ENCODE measurements around the gene PKHD1. TPM values are rescaled to one million over a fixed set of nuclear protein-coding genes. Genes with fewer than 3 reads are reported as not detected.
"Not testable (repeated sequence)": the region's sequence is repeated elsewhere in the genome, so short reads cannot be mapped to it uniquely, and the experiment has no call there.

Gene PKHD1
- total and polyA plus RNA-seq, 2 donors (not counting 1 experiment from before 2014, with no cell fraction given): not detected

- H3K9me3 Mint-ChIP-seq (ENCODE audit: insufficient read depth): no peaks in the 10 kb centered on the region
- Histone ChIP-seq H3K9me3 (ENCODE audit: control extremely low read depth in 1 of 3, control insufficient read depth in 2 of 3, insufficient read depth in 1 of 3, low read length in 2 of 3) (peaks cover 0 to 5% (median 0%) of the 10 kb centered on the region in 3 donors), H3K4me1 (ENCODE audit: control insufficient read depth in 2 of 2, insufficient read depth in 2 of 2, low read length in 2 of 2) (no peaks in the 10 kb centered on the region), H3K27me3 (replicated peaks in 1 of 4; ENCODE audit: control extremely low read depth in 1 of 4, control insufficient read depth in 3 of 4, insufficient read depth in 4 of 4, low read length in 3 of 4) (no peaks in the 10 kb centered on the region), H3K9ac (ENCODE audit: low read length) (no peak overlapping the region), H4K20me1 (ENCODE audit: control insufficient read depth, insufficient read depth, low read length, poor library complexity, severe bottlenecking) (no peaks in the 10 kb centered on the region), H3K79me2 (ENCODE audit: control insufficient read depth, insufficient read depth, low read length) (no peaks in the 10 kb centered on the region), H3K4me3 (ENCODE audit: control extremely low read depth in 1 of 5, extremely low read depth in 1 of 5, insufficient read depth in 1 of 5, low read depth in 2 of 5, low read length in 4 of 5) (no peak overlapping the region), H3K27ac (ENCODE audit: low read length in 2 of 2) (no peak overlapping the region), H3K36me3 (replicated peaks in 1 of 2; ENCODE audit: control extremely low read depth in 1 of 2, control insufficient read depth in 1 of 2, extremely low read depth in 1 of 2, insufficient read depth in 2 of 2, low read length in 1 of 2) (no peaks in the 10 kb centered on the region), H3K4me2 (replicated peaks; ENCODE audit: low read depth, low read length, poor library complexity, severe bottlenecking) (no peak overlapping the region), H2AFZ (ENCODE audit: insufficient read depth, low read depth, low read length, poor library complexity, severe bottlenecking) (no peak overlapping the region)
- CTCF ChIA-PET: no interaction called here
- intact Hi-C loops (cut with micrococcal nuclease): no loop called here
- no peak overlapping the region for H3K27ac Mint-ChIP-seq
- H3K27me3 Mint-ChIP-seq: peaks cover 3% of the 10 kb centered on the region
- POLR2A ChIA-PET: no interaction called here
- H3K4me1 Mint-ChIP-seq: no peaks in the 10 kb centered on the region
- ATAC-seq (ENCODE audit: low read depth) (no peak), DNase-seq (no peak)
- H3K4me3 Mint-ChIP-seq: no peak overlapping the region
- no CpG with 5 or more reads among the region's 5 CpGs for WGBS (ENCODE audit: insufficient coverage)
- TF ChIP-seq EZH2 (IDR thresholded peaks at IDR 0.05; ENCODE audit: borderline replicate concordance, insufficient read depth, low read depth, low read length, poor library complexity, severe bottlenecking) (no peak), CTCF (IDR thresholded peaks at IDR 0.05) (no peak)
Measured at GRCh38 chr6:51983564-51983963, 103.8 kb downstream of the PKHD1 start.

- intact Hi-C loops (cut with micrococcal nuclease); DNase-seq; H2AFZ ChIP-seq (ENCODE audit: insufficient read depth, low read depth, low read length, poor library complexity, severe bottlenecking); H3K4me3 Mint-ChIP-seq; H3K9me3 ChIP-seq (ENCODE audit: control extremely low read depth in 1 of 3, control insufficient read depth in 2 of 3, insufficient read depth in 1 of 3, low read length in 2 of 3); H4K20me1 ChIP-seq (ENCODE audit: control insufficient read depth, insufficient read depth, low read length, poor library complexity, severe bottlenecking); H3K79me2 ChIP-seq (ENCODE audit: control insufficient read depth, insufficient read depth, low read length); H3K27me3 ChIP-seq (replicated peaks in 1 of 4; ENCODE audit: control extremely low read depth in 1 of 4, control insufficient read depth in 3 of 4, insufficient read depth in 4 of 4, low read length in 3 of 4); H3K4me1 Mint-ChIP-seq; H3K27ac Mint-ChIP-seq; H3K4me2 ChIP-seq (replicated peaks; ENCODE audit: low read depth, low read length, poor library complexity, severe bottlenecking); H3K27me3 Mint-ChIP-seq; H3K9ac ChIP-seq (ENCODE audit: low read length); ATAC-seq (ENCODE audit: low read depth); H3K9me3 Mint-ChIP-seq (ENCODE audit: insufficient read depth); H3K27ac ChIP-seq (ENCODE audit: low read length in 2 of 2); CTCF ChIA-PET; H3K4me1 ChIP-seq (ENCODE audit: control insufficient read depth in 2 of 2, insufficient read depth in 2 of 2, low read length in 2 of 2); POLR2A ChIA-PET; H3K36me3 ChIP-seq (replicated peaks in 1 of 2; ENCODE audit: control extremely low read depth in 1 of 2, control insufficient read depth in 1 of 2, extremely low read depth in 1 of 2, insufficient read depth in 2 of 2, low read length in 1 of 2); H3K4me3 ChIP-seq (ENCODE audit: control extremely low read depth in 1 of 5, extremely low read depth in 1 of 5, insufficient read depth in 1 of 5, low read depth in 2 of 5, low read length in 4 of 5): not testable (repeated sequence)
- WGBS (ENCODE audit: insufficient coverage): 90% methylated on average over 2 of the region's 5 CpGs
Measured at GRCh38 chr6:51982695-51983094, 104.7 kb downstream of the PKHD1 start.

Measured in B cell (primary cell).